Neural cell (in vitro differentiated cells): ENCODE measurements around the gene PEAR1. TPM values are rescaled to one million over a fixed set of nuclear protein-coding genes. Genes with fewer than 3 reads are reported as not detected.

ENCODE experiments used
- H2AFZ ChIP-seq: fragments of 200-600, 300-800 bp; sonication (generic), shearing (Covaris generic); 2 replicates; pipeline ENCODE4 v1.6.0; 2014; ENCODE audit warnings: low read depth, mild to moderate bottlenecking, antibody characterized with exemption, low read length, moderate library complexity
- H3F3A ChIP-seq: fragments of 200-600 bp; shearing (Covaris generic); 2 replicates; pipeline ENCODE4 v1.6.1; 2016; ENCODE audit warnings: mild to moderate bottlenecking, moderate library complexity, mixed read lengths, antibody characterized with exemption, low read length; ENCODE audit not compliant: insufficient read depth, poor library complexity, severe bottlenecking
- H3K27ac ChIP-seq: fragments of 200-600, 300-800 bp; sonication (generic), shearing (Covaris generic); 2 replicates; pipeline ENCODE4 v1.5.1; 2014; ENCODE audit warnings: mild to moderate bottlenecking, low read length, moderate library complexity
- H3K27me3 ChIP-seq: fragments of 300-800, 200-600 bp; sonication (generic), shearing (Covaris generic); 2 replicates; pipeline ENCODE4 v1.6.0; 2014; ENCODE audit warnings: mild to moderate bottlenecking, low read depth, low read length, moderate library complexity; ENCODE audit not compliant: insufficient read depth
- H3K36me3 ChIP-seq: fragments of 300-800, 200-600 bp; sonication (generic), shearing (Covaris generic); 2 replicates; pipeline ENCODE4 v1.5.1; 2014; ENCODE audit warnings: mild to moderate bottlenecking, antibody characterized with exemption, low read length, moderate library complexity; ENCODE audit not compliant: insufficient read depth
- H3K4me2 ChIP-seq: fragments of 300-800, 200-600 bp; sonication (generic), shearing (Covaris generic); 2 replicates; pipeline ENCODE4 v1.6.0; 2014; ENCODE audit warnings: mild to moderate bottlenecking, low read length
- H3K4me3 ChIP-seq: fragments of 300-800, 200-600 bp; sonication (generic), shearing (Covaris generic); 2 replicates; pipeline ENCODE4 v1.5.1; 2014; ENCODE audit warnings: mild to moderate bottlenecking, low read length, moderate library complexity
- H3K79me2 ChIP-seq: fragments of 200-600 bp; shearing (Covaris generic); replicated peaks from 2 replicates; pipeline ENCODE4 v1.6.0; 2014; ENCODE audit warnings: mild to moderate bottlenecking, low read length, moderate library complexity; ENCODE audit not compliant: insufficient read depth
- H3K9ac ChIP-seq: fragments of 300-800, 200-600 bp; sonication (generic), shearing (Covaris generic); 2 replicates; pipeline ENCODE4 v1.6.1; 2016; ENCODE audit warnings: mild to moderate bottlenecking, low read length, mixed read lengths
- H3K9me2 ChIP-seq: fragments of 200-600 bp; shearing (Covaris generic); 2 replicates; pipeline ENCODE4 v1.6.1; 2016; ENCODE audit warnings: mild to moderate bottlenecking, low read length, mixed read lengths; ENCODE audit not compliant: insufficient read depth
- H3K9me3 ChIP-seq: fragments of 200-600, 300-800 bp; sonication (generic), shearing (Covaris generic); 2 replicates; pipeline ENCODE4 v1.6.1; 2016; ENCODE audit warnings: mild to moderate bottlenecking, mixed run types, low read length, moderate library complexity, mixed read lengths
- H4K20me1 ChIP-seq: fragments of 200-600 bp; shearing (Covaris generic); 2 replicates; pipeline ENCODE4 v1.6.1; 2016; ENCODE audit warnings: mild to moderate bottlenecking, mixed run types; ENCODE audit not compliant: insufficient read depth
- EP300 ChIP-seq: fragments of 450-650 bp; conservative IDR thresholded peaks from 2 replicates; pipeline ENCODE4 v1.6.1; 2014; ENCODE audit warnings: antibody characterized with exemption, mild to moderate bottlenecking, moderate library complexity; ENCODE audit not compliant: poor library complexity, severe bottlenecking
- EZH2 ChIP-seq: fragments of 200-600, 300-800 bp; shearing (Covaris generic), sonication (generic); IDR thresholded peaks from 2 replicates; pipeline ENCODE4 v1.6.1; 2014; ENCODE audit warnings: antibody characterized with exemption, low read length, borderline replicate concordance, mild to moderate bottlenecking; ENCODE audit not compliant: insufficient read depth, poor library complexity, severe bottlenecking
- MXI1 ChIP-seq: fragments of 450-650 bp; conservative IDR thresholded peaks from 2 replicates; pipeline ENCODE4 v1.6.1; 2014; ENCODE audit warnings: antibody characterized with exemption, mild to moderate bottlenecking; ENCODE audit not compliant: poor library complexity, severe bottlenecking
- POLR2AphosphoS5 ChIP-seq: IDR thresholded peaks from 2 replicates; pipeline ENCODE4 v1.6.1; 2012
- RAD21 ChIP-seq: fragments of 450-650 bp; conservative IDR thresholded peaks from 2 replicates; pipeline ENCODE4 v1.6.1; 2014; ENCODE audit warnings: antibody characterized with exemption, mild to moderate bottlenecking, moderate library complexity
- SMC3 ChIP-seq: fragments of 450-650 bp; conservative IDR thresholded peaks from 2 replicates; pipeline ENCODE4 v1.6.1; 2014; ENCODE audit warnings: antibody characterized with exemption, mild to moderate bottlenecking, moderate library complexity; ENCODE audit not compliant: poor library complexity
- TAF1 ChIP-seq: IDR thresholded peaks from 2 replicates; pipeline ENCODE4 v1.6.1; 2012; ENCODE audit warnings: low read depth
- polyA plus RNA-seq: library from polyadenylated mRNA; depleted of rRNA; stranded (reverse); fragments of >200 nt; gene quantifications from 2 replicates; pipeline ENCODE4 v1.2.3, GENCODE V29; 2014
- TF ChIP-seq, protein P1 (sequence below): fragments of 450-650 bp; IDR thresholded peaks from 2 replicates; pipeline ENCODE4 v1.5.1; 2014; ENCODE audit warnings: antibody characterized with exemption, mild to moderate bottlenecking, moderate library complexity; ENCODE audit not compliant: poor library complexity, severe bottlenecking
- TF ChIP-seq, protein P2 (sequence below): IDR thresholded peaks from 2 replicates; pipeline ENCODE4 v1.6.1; 2012; ENCODE audit warnings: borderline replicate concordance

Gene PEAR1
- polyA plus RNA-seq, 1 donor from 2014 or later: not detected

DNA sequence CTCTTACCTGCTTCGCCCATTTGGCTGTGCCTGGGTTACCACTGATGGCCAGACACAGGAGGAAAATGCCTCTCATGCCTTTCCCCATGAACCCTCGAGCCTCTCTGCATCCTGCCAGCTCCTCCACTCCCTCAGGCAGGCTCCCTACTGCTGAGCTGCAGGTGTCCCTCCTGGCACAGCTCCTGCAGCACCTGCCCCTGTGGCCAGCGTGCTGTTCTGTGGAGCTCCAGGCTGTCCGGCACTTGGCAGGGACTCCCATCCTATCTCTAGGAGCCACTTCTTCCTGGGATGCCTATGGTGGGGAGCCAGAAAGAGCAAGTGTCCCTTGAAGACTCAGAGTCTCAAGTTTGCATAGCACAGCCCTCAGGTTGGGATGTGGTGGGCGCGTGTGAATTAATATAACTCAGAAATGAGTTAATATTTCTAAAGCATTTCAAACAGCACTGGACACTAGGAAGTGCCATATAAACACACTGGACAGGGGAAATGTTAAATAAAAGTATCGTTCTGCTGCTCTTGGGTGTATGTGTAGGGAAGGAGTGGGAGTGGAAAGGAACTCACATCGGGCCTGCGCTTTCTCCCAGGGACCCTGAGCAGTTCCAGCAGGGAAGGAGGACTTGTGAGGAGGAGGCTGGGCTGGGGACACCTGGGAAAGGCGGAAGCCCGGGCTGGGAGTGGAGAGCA lies 29.6 kb downstream of the PEAR1 start:
- H3F3A ChIP-seq: no peaks in the 10 kb centered on the region
- no peaks in the 10 kb centered on the region for H4K20me1 ChIP-seq
- no peaks in the 10 kb centered on the region for H3K36me3 ChIP-seq
- H3K79me2 ChIP-seq: no peaks in the 10 kb centered on the region
- no peak overlapping the region for H3K27ac ChIP-seq
- H3K9ac ChIP-seq: no peak overlapping the region
- TF ChIP-seq SMC3 (no peak), EZH2 (no peak), RAD21 (no peak), EP300 (no peak), POLR2AphosphoS5 (no peak), TAF1 (no peak), MXI1 (no peak)
- TF ChIP-seq, protein P1, sequence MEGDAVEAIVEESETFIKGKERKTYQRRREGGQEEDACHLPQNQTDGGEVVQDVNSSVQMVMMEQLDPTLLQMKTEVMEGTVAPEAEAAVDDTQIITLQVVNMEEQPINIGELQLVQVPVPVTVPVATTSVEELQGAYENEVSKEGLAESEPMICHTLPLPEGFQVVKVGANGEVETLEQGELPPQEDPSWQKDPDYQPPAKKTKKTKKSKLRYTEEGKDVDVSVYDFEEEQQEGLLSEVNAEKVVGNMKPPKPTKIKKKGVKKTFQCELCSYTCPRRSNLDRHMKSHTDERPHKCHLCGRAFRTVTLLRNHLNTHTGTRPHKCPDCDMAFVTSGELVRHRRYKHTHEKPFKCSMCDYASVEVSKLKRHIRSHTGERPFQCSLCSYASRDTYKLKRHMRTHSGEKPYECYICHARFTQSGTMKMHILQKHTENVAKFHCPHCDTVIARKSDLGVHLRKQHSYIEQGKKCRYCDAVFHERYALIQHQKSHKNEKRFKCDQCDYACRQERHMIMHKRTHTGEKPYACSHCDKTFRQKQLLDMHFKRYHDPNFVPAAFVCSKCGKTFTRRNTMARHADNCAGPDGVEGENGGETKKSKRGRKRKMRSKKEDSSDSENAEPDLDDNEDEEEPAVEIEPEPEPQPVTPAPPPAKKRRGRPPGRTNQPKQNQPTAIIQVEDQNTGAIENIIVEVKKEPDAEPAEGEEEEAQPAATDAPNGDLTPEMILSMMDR: no peak
- TF ChIP-seq, protein P2, sequence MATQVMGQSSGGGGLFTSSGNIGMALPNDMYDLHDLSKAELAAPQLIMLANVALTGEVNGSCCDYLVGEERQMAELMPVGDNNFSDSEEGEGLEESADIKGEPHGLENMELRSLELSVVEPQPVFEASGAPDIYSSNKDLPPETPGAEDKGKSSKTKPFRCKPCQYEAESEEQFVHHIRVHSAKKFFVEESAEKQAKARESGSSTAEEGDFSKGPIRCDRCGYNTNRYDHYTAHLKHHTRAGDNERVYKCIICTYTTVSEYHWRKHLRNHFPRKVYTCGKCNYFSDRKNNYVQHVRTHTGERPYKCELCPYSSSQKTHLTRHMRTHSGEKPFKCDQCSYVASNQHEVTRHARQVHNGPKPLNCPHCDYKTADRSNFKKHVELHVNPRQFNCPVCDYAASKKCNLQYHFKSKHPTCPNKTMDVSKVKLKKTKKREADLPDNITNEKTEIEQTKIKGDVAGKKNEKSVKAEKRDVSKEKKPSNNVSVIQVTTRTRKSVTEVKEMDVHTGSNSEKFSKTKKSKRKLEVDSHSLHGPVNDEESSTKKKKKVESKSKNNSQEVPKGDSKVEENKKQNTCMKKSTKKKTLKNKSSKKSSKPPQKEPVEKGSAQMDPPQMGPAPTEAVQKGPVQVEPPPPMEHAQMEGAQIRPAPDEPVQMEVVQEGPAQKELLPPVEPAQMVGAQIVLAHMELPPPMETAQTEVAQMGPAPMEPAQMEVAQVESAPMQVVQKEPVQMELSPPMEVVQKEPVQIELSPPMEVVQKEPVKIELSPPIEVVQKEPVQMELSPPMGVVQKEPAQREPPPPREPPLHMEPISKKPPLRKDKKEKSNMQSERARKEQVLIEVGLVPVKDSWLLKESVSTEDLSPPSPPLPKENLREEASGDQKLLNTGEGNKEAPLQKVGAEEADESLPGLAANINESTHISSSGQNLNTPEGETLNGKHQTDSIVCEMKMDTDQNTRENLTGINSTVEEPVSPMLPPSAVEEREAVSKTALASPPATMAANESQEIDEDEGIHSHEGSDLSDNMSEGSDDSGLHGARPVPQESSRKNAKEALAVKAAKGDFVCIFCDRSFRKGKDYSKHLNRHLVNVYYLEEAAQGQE: no peak
- H3K9me3 ChIP-seq: no peaks in the 10 kb centered on the region
- H3K4me3 ChIP-seq: peak overlapping the region; percentile 55
- no peak overlapping the region for H3K4me2 ChIP-seq
- peaks cover 95% of the 10 kb centered on the region for H3K27me3 ChIP-seq
- H2AFZ ChIP-seq: no peak overlapping the region
- H3K9me2 ChIP-seq: no peaks in the 10 kb centered on the region

DNA sequence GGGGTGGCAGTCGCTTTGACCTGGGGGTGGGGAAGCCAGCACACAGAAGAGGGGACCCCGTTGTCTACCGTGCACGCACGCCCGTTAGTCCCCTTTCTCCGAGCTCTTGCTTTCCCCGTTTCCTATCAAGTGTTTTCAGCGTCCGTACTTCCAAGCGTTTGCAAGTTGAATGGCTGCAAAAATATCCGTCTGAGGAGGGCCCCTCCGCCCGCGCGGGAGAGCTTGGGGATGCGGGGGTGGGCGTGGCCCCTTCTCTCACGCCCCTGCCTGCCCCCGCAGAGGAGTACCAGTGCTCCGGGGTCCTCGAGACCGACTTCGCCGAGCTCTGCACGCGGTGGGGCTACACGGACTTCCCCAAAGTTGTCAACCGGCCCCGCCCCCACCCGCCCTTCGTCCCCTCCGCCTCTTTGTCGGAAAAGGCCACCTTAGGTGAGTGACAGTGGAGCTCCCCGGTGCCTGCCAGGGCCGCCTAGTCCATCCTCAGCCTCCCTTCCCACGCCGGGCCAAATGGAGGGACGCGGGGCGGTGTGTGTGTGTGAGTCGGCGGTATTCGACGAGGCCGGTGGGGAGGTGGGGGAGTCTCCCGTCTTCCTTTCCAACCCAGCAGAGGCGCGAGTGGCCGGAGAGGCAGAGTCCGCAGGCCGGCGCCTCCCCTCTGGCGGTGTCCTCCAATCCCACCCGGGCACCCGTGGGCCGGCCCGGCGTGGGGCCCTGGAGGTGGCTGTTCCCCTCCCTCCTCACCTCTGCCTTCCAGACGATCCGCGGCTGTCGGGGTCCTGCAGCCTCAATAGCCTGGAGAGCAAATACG lies 30.4 kb downstream of the PEAR1 start:
- no peak overlapping the region for H3K4me2 ChIP-seq
- H3K27ac ChIP-seq: no peak overlapping the region
- TF ChIP-seq TAF1 (no peak), EZH2 (no peak), MXI1 (no peak), SMC3 (no peak)
- TF ChIP-seq, protein P2: no peak
- H4K20me1 ChIP-seq: no peaks in the 10 kb centered on the region
- no peaks in the 10 kb centered on the region for H3K79me2 ChIP-seq
- no peaks in the 10 kb centered on the region for H3K9me3 ChIP-seq
- no peaks in the 10 kb centered on the region for H3K36me3 ChIP-seq
- no peak overlapping the region for H2AFZ ChIP-seq
- H3F3A ChIP-seq: no peaks in the 10 kb centered on the region
- peaks cover 95% of the 10 kb centered on the region for H3K27me3 ChIP-seq
- no peaks in the 10 kb centered on the region for H3K9me2 ChIP-seq
- peak overlapping the region; percentile 55 for H3K4me3 ChIP-seq
- no peak overlapping the region for H3K9ac ChIP-seq
